Activated naive CD4-positive, alpha-beta T cell treated with anti-CD3 and anti-CD28 coated beads, Interleukin-2, amount 10 ng/mL, durations not matched to agents 7 days and 5 days (primary cell): ENCODE results near the gene CNBP.
"Not testable (repeated sequence)": the region's sequence is repeated elsewhere in the genome, so short reads cannot be mapped to it uniquely, and the experiment has no call there.

Experiments used
- CTCF ChIA-PET: fragments of 350-600 bp; sonication (Branson Sonifier 250); formaldehyde crosslinking; loops from one replicate; lab custom pipeline; 2021; ENCODE audit warnings: antibody characterized with exemption; lab: Charles Lee
- DNase-seq: peaks from one replicate; pipeline ENCODE4 v3.0.0-alpha.2; 2020
- H3K27ac Mint-ChIP-seq: one replicate; pipeline ENCODE4 v1.8.0; 2021; ENCODE audit warnings: mild to moderate bottlenecking, moderate library complexity, mixed read lengths
- H3K27me3 Mint-ChIP-seq: one replicate; pipeline ENCODE4 v1.8.0; 2021; ENCODE audit warnings: mild to moderate bottlenecking, mixed read lengths
- H3K36me3 Mint-ChIP-seq: one replicate; pipeline ENCODE4 v1.8.0; 2021; ENCODE audit warnings: mixed read lengths
- H3K4me1 Mint-ChIP-seq: one replicate; pipeline ENCODE4 v1.8.0; 2021; ENCODE audit warnings: mixed read lengths
- H3K4me3 Mint-ChIP-seq: one replicate; pipeline ENCODE4 v1.8.0; 2021; ENCODE audit warnings: mild to moderate bottlenecking, moderate library complexity, mixed read lengths
- H3K9me3 Mint-ChIP-seq: one replicate; pipeline ENCODE4 v1.8.0; 2021; ENCODE audit warnings: mixed read lengths

The CNBP gene

GRCh38 chr3:129183569-129184395, at the start of gene CNBP:
TSS of gene CNBP (minus strand) at chr3:129183896. CDS start at chr3:129171757, 12,139 bp downstream.
- H3K9me3 Mint-ChIP-seq = no peaks in the 10 kb centered on the region
- DNase-seq = peak; percentile 93
- H3K4me1 Mint-ChIP-seq = peaks cover 53% of the 10 kb centered on the region
- CTCF ChIA-PET = interaction anchor here (1.0 to 6.2 kb wide), 3 partner anchors 22 to 62 kb away, joined by 3 to 30 read pairs (median 9); no protein-coding TSS in a partner anchor
- peak within 1 kb of the TSS; percentile 95 for H3K4me3 Mint-ChIP-seq
- H3K27me3 Mint-ChIP-seq = no peaks in the 10 kb centered on the region
- peaks cover 36% of the 10 kb centered on the region for H3K36me3 Mint-ChIP-seq
- peak within 1 kb of the TSS; percentile 96 for H3K27ac Mint-ChIP-seq

GRCh38 chr3:129231331-129232119, 47.8 kb upstream of the CNBP start:
- Mint-ChIP-seq H3K27me3 (no peaks in the 10 kb centered on the region), H3K9me3 (no peaks in the 10 kb centered on the region), H3K27ac (peak overlapping the region; percentile 63), H3K4me1 (peaks cover 81% of the 10 kb centered on the region), H3K36me3 (peaks cover 2% of the 10 kb centered on the region), H3K4me3 (no peak overlapping the region)
- DNase-seq = no peak
- CTCF ChIA-PET = interaction anchor here (2.0 to 5.6 kb wide), 2 partner anchors 14 to 69 kb away, joined by 9 to 28 read pairs; no protein-coding TSS in a partner anchor

GRCh38 chr3:129230311-129231019, 46.8 kb upstream of the CNBP start:
- Mint-ChIP-seq H3K4me3 (peak overlapping the region; percentile 9), H3K36me3 (peaks cover 1% of the 10 kb centered on the region), H3K9me3 (no peaks in the 10 kb centered on the region), H3K4me1 (peaks cover 84% of the 10 kb centered on the region), H3K27ac (peak overlapping the region; percentile 88), H3K27me3 (no peaks in the 10 kb centered on the region)
- CTCF ChIA-PET = interaction anchor here (2.0 to 5.6 kb wide), 2 partner anchors 15 to 68 kb away, joined by 9 to 28 read pairs; no protein-coding TSS in a partner anchor
- DNase-seq = peak; percentile 39

GRCh38 chr3:129228891-129229585, 45.3 kb upstream of the CNBP start:
- Mint-ChIP-seq H3K36me3 (peaks cover 1% of the 10 kb centered on the region), H3K27me3 (no peaks in the 10 kb centered on the region), H3K9me3 (no peaks in the 10 kb centered on the region), H3K4me1 (peaks cover 83% of the 10 kb centered on the region), H3K27ac (peak overlapping the region; percentile 59), H3K4me3 (no peak overlapping the region)
- CTCF ChIA-PET = interaction anchor here (0.6 to 5.6 kb wide), 4 partner anchors 10 to 185 kb away, joined by 3 to 28 read pairs (median 4); no protein-coding TSS in a partner anchor
- no peak for DNase-seq

GRCh38 chr3:129226374-129226773, 42.7 kb upstream of the CNBP start:
- Mint-ChIP-seq H3K9me3 (no peaks in the 10 kb centered on the region), H3K4me3 (no peak overlapping the region), H3K36me3 (no peaks in the 10 kb centered on the region), H3K27ac (peak overlapping the region; percentile 69), H3K4me1 (peaks cover 65% of the 10 kb centered on the region), H3K27me3 (no peaks in the 10 kb centered on the region)
- peak; percentile 38 for DNase-seq
- CTCF ChIA-PET = interaction anchor here (1.5 kb wide), 1 partner anchor 173 kb away, joined by 4 read pairs; no protein-coding TSS in a partner anchor

- H3K36me3 Mint-ChIP-seq = no peaks in the 10 kb centered on the region
- DNase-seq = peak; percentile 46
- no peaks in the 10 kb centered on the region for H3K9me3 Mint-ChIP-seq
- no peaks in the 10 kb centered on the region for H3K27me3 Mint-ChIP-seq
- H3K4me3 Mint-ChIP-seq = peak overlapping the region; percentile 36
- H3K4me1 Mint-ChIP-seq = peaks cover 53% of the 10 kb centered on the region
- peak overlapping the region; percentile 82 for H3K27ac Mint-ChIP-seq
- CTCF ChIA-PET = interaction anchor here (1.2 to 3.8 kb wide), 7 partner anchors 15 to 255 kb away, joined by 3 to 19 read pairs (median 4); a partner anchor contains a TSS
Measured at GRCh38 chr3:129224984-129225393, 41.3 kb upstream of the CNBP start.

- H3K4me3 Mint-ChIP-seq = not testable (repeated sequence)
- CTCF ChIA-PET = interaction anchor here (1.2 to 3.8 kb wide), 6 partner anchors 16 to 254 kb away, joined by 3 to 19 read pairs (median 4); a partner anchor contains a TSS
Measured at GRCh38 chr3:129224387-129224786, 40.7 kb upstream of the CNBP start.

GRCh38 chr3:129218742-129219141, 35.0 kb upstream of the CNBP start:
- Mint-ChIP-seq H3K36me3 (no peaks in the 10 kb centered on the region), H3K4me3 (no peak overlapping the region)
- CTCF ChIA-PET = interaction anchor here (1.2 kb wide), 1 partner anchor 56 kb away, joined by 4 read pairs; no protein-coding TSS in a partner anchor

More at GRCh38 chr3:129224387-129224786, 40.7 kb upstream of the CNBP start:
- H3K9me3 Mint-ChIP-seq, H3K27ac Mint-ChIP-seq, H3K27me3 Mint-ChIP-seq, DNase-seq, H3K36me3 Mint-ChIP-seq: not testable (repeated sequence)
- peaks cover 47% of the 10 kb centered on the region for H3K4me1 Mint-ChIP-seq

GRCh38 chr3:129213238-129213637, 29.5 kb upstream of the CNBP start:
- no peaks in the 10 kb centered on the region for H3K36me3 Mint-ChIP-seq
- no peaks in the 10 kb centered on the region for H3K9me3 Mint-ChIP-seq
- DNase-seq = no peak
- CTCF ChIA-PET = no interaction called here
- H3K4me3 Mint-ChIP-seq = no peak overlapping the region
- peaks cover 26% of the 10 kb centered on the region for H3K27me3 Mint-ChIP-seq
- peaks cover 3% of the 10 kb centered on the region for H3K4me1 Mint-ChIP-seq
- no peak overlapping the region for H3K27ac Mint-ChIP-seq

More at GRCh38 chr3:129218742-129219141, 35.0 kb upstream of the CNBP start:
- Mint-ChIP-seq H3K27me3 (peaks cover 25% of the 10 kb centered on the region), H3K4me1 (no peaks in the 10 kb centered on the region), H3K27ac (no peak overlapping the region), H3K9me3 (no peaks in the 10 kb centered on the region)
- no peak for DNase-seq

GRCh38 chr3:129211772-129212171, 28.1 kb upstream of the CNBP start:
- DNase-seq = no peak
- Mint-ChIP-seq H3K4me1 (peaks cover 3% of the 10 kb centered on the region), H3K27me3 (peaks cover 20% of the 10 kb centered on the region), H3K9me3 (no peaks in the 10 kb centered on the region), H3K36me3 (no peaks in the 10 kb centered on the region), H3K4me3 (no peak overlapping the region), H3K27ac (no peak overlapping the region)
- CTCF ChIA-PET = no interaction called here

- Mint-ChIP-seq H3K27me3 (peaks cover 18% of the 10 kb centered on the region), H3K36me3 (no peaks in the 10 kb centered on the region), H3K4me1 (peaks cover 3% of the 10 kb centered on the region), H3K27ac (no peak overlapping the region), H3K9me3 (no peaks in the 10 kb centered on the region), H3K4me3 (no peak overlapping the region)
- DNase-seq = no peak
- CTCF ChIA-PET = no interaction called here
Measured at GRCh38 chr3:129211345-129211744, 27.6 kb upstream of the CNBP start.

GRCh38 chr3:129207479-129207878, 23.8 kb upstream of the CNBP start:
- CTCF ChIA-PET = interaction anchor here (1.0 kb wide), 1 partner anchor 181 kb away, joined by 3 read pairs; no protein-coding TSS in a partner anchor

More at GRCh38 chr3:129207479-129207878, 23.8 kb upstream of the CNBP start:
- H3K4me3 Mint-ChIP-seq = no peak overlapping the region
- DNase-seq = no peak
- H3K9me3 Mint-ChIP-seq = no peaks in the 10 kb centered on the region
- no peaks in the 10 kb centered on the region for H3K36me3 Mint-ChIP-seq
- H3K27ac Mint-ChIP-seq = no peak overlapping the region
- H3K4me1 Mint-ChIP-seq = peaks cover 3% of the 10 kb centered on the region
- H3K27me3 Mint-ChIP-seq = peaks cover 22% of the 10 kb centered on the region
